HCT116 (cell line): Measurements from ENCODE around the gene FTCDNL1. TPM values are rescaled to one million over a fixed set of nuclear protein-coding genes. Genes with fewer than 3 reads are reported as not detected.

Source experiments
- ATAC-seq: fragments of 200-7000 bp; cut with Tn5 transposase; 2 replicates; pipeline ENCODE4 v1.9.1; 2020; ENCODE audit warnings: mild to moderate bottlenecking, moderate library complexity
- BruUV-seq: library from RNA; stranded (reverse); fragments of 400-500 nt; replicated peaks from 2 replicates; lab custom pipeline; 2021; lab: Mats Ljungman, UMichigan
- CTCF ChIA-PET: fragments of 300-600 bp; sonication (Branson Sonifier 250); formaldehyde crosslinking; loops from one replicate; lab custom pipeline; 2021; ENCODE audit warnings: antibody characterized with exemption; lab: Charles Lee
- POLR2A ChIA-PET: fragments of 300-600, 350-600 bp; sonication (Branson Sonifier 250); formaldehyde crosslinking; loops from one replicate; lab custom pipeline; 2021; ENCODE audit warnings: antibody characterized with exemption; lab: Charles Lee
- RAD21 ChIA-PET, 2 experiments: fragments of 300-600 bp; sonication (Branson Sonifier 250); formaldehyde crosslinking; loops; one replicate each; lab custom pipeline; 2023; ENCODE audit warnings: low total read pairs in 2 of 2; ENCODE audit not compliant: uncharacterized antibody in 2 of 2, unreplicated experiment in 2 of 2, low non-redundant PET in 1 of 2; lab: Charles Lee
- DNase-seq: peaks from one replicate; pipeline ENCODE4 v3.0.0-alpha.2; 2010; ENCODE audit warnings: low read depth, low spot score
- H2AFZ ChIP-seq: fragments of 200-600 bp; shearing (Covaris generic), sonication (generic); 2 replicates; pipeline ENCODE4 v1.6.1; 2017; ENCODE audit warnings: low read depth, mixed run types, mixed read lengths, antibody characterized with exemption, low read length; ENCODE audit not compliant: poor library complexity, severe bottlenecking
- H3K27ac ChIP-seq: 2 replicates; pipeline ENCODE4 v1.5.1; 2012; ENCODE audit warnings: low read depth, low read length
- H3K27me3 ChIP-seq: fragments of 200-600 bp; sonication (generic); 2 replicates; pipeline ENCODE4 v1.6.1; 2016; ENCODE audit warnings: mixed run types, low read length, mixed read lengths; ENCODE audit not compliant: insufficient read depth
- H3K36me3 ChIP-seq, 2 experiments: fragments of 200-500 bp in 1 of 2; fragments of 200-600 bp in 1 of 2; sonication (Bioruptor generic) in 1 of 2; sonication (generic) in 1 of 2; 2 replicates each; pipeline versions ENCODE4 v1.5.1 to v1.6.1; 2014 to 2016; ENCODE audit warnings: low read length in 2 of 2, inconsistent platforms in 1 of 2, mixed read lengths in 1 of 2, mixed run types in 1 of 2; ENCODE audit not compliant: insufficient read depth in 2 of 2, control insufficient read depth in 1 of 2
- H3K4me1 ChIP-seq, 2 experiments: fragments of 200-600 bp in 1 of 2; sonication (generic) in 1 of 2; 2 replicates each; pipeline versions ENCODE4 v1.5.1 to v1.6.1; 2012 to 2017; ENCODE audit warnings: low read length in 2 of 2, inconsistent platforms in 1 of 2, mild to moderate bottlenecking in 1 of 2, mixed read lengths in 1 of 2, mixed run types in 1 of 2, moderate library complexity in 1 of 2; ENCODE audit not compliant: insufficient read depth in 2 of 2, control insufficient read depth in 1 of 2
- H3K4me2 ChIP-seq: fragments of 200-600 bp; sonication (generic); 2 replicates; pipeline ENCODE4 v1.6.1; 2017; ENCODE audit warnings: mixed run types, low read length, mixed read lengths
- H3K4me3 ChIP-seq, 2 experiments: fragments of 200-600 bp in 1 of 2; sonication (generic) in 1 of 2; replicated peaks in 1 of 2; 2 replicates each; pipeline ENCODE4 v1.5.1; 2011 to 2016; ENCODE audit warnings: low read length in 2 of 2, control low read depth in 1 of 2, low read depth in 1 of 2, mild to moderate bottlenecking in 1 of 2, mixed read lengths in 1 of 2, mixed run types in 1 of 2
- H3K79me2 ChIP-seq: fragments of 200-600 bp; sonication (generic); 2 replicates; pipeline ENCODE4 v1.6.1; 2017; ENCODE audit warnings: mild to moderate bottlenecking, mixed run types, low read length, moderate library complexity, mixed read lengths; ENCODE audit not compliant: insufficient read depth
- H3K9ac ChIP-seq: fragments of 200-600 bp; sonication (generic); 2 replicates; pipeline ENCODE4 v1.6.1; 2016; ENCODE audit warnings: low read length, mixed read lengths
- H3K9me2 ChIP-seq: fragments of 200-600 bp; sonication (generic), shearing (Covaris generic); 2 replicates; pipeline ENCODE4 v1.6.1; 2017; ENCODE audit warnings: mixed run types, mild to moderate bottlenecking, moderate library complexity; ENCODE audit not compliant: insufficient read depth
- H3K9me3 ChIP-seq, 2 experiments: fragments of 200-500 bp in 1 of 2; fragments of 200-600 bp in 1 of 2; sonication (Bioruptor generic) in 1 of 2; sonication (generic) in 1 of 2; 2 replicates each; pipeline ENCODE4 v1.6.1; 2014 to 2017; ENCODE audit warnings: low read length in 2 of 2, mixed read lengths in 2 of 2, inconsistent platforms in 1 of 2, low read depth in 1 of 2, mild to moderate bottlenecking in 1 of 2, mixed run types in 1 of 2, moderate library complexity in 1 of 2; ENCODE audit not compliant: control insufficient read depth in 1 of 2, insufficient read depth in 1 of 2
- H4K20me1 ChIP-seq: fragments of 200-600 bp; sonication (generic), shearing (Covaris generic); 2 replicates; pipeline ENCODE4 v1.6.1; 2017; ENCODE audit warnings: mixed run types, mild to moderate bottlenecking, moderate library complexity; ENCODE audit not compliant: insufficient read depth
- CBX3 ChIP-seq: IDR thresholded peaks from 2 replicates; pipeline ENCODE4 v1.6.1; 2012; ENCODE audit warnings: low read depth
- EGR1 ChIP-seq: IDR thresholded peaks from 2 replicates; pipeline ENCODE4 v1.6.1; 2012; ENCODE audit warnings: low read depth
- EZH2phosphoT487 ChIP-seq: fragments of 200-600 bp; IDR thresholded peaks from 2 replicates; pipeline ENCODE4 v1.6.1; 2018; ENCODE audit warnings: antibody characterized with exemption, borderline replicate concordance
- SIN3A ChIP-seq: IDR thresholded peaks from 2 replicates; pipeline ENCODE4 v1.6.1; 2012; ENCODE audit warnings: low read depth
- SP1 ChIP-seq: IDR thresholded peaks from 2 replicates; pipeline ENCODE4 v1.6.1; 2012; ENCODE audit warnings: low read depth
- SRF ChIP-seq: IDR thresholded peaks from 2 replicates; pipeline ENCODE4 v1.6.1; 2012; ENCODE audit warnings: low read depth
- YY1 ChIP-seq: IDR thresholded peaks from 2 replicates; pipeline ENCODE4 v1.6.1; 2011; ENCODE audit warnings: low read length, low read depth, moderate library complexity, mild to moderate bottlenecking; ENCODE audit not compliant: insufficient replicate concordance; ENCODE audit errors: extremely low read depth
- ZNF274 ChIP-seq: fragments of 200-500 bp; sonication (Bioruptor generic); IDR thresholded peaks from 2 replicates; pipeline ENCODE4 v1.6.1; 2014; ENCODE audit warnings: mild to moderate bottlenecking, low read depth, low read length, inconsistent platforms
- intact Hi-C: fragments of 100-400 bp; cut with micrococcal nuclease; formaldehyde crosslinking; loops from 2 replicates; pipeline ENCODE4 v1.10.0; 2022
- total RNA-seq: library from RNA; stranded (reverse); gene quantifications from one replicate; pipeline ENCODE4 v1.2.1, GENCODE V29; 2021; ENCODE audit not compliant: unreplicated experiment
- TF ChIP-seq, protein P1 (sequence below): IDR thresholded peaks from 2 replicates; pipeline ENCODE4 v1.6.1; 2012; ENCODE audit warnings: low read depth
- TF ChIP-seq, protein P2 (sequence below): IDR thresholded peaks from 2 replicates; pipeline ENCODE4 v1.6.1; 2012

The FTCDNL1 gene
- total RNA-seq, 1 experiment from 2014 or later = 2.6 TPM

DNA sequence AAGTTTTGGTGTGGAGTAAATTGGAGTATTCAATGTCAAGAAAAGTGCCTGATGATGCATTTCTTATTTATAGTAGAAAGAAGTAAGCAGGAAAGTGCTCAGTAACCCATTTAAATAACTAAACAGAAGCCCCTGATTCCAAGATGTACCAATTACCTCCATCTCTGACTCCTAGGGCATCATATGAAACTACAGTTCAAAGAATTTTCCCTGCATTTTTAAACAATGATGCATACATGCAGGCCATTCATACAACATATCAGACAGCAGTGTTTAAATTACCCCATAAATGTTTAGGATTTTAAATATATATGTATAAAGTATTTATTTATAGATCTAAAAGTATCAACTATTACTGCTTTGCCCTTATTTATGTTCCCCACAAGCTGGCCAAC, 36.2 kb downstream of the FTCDNL1 start:
- no peak overlapping the region for H3K4me3 ChIP-seq
- ATAC-seq = no peak
- H3K36me3 ChIP-seq = no peaks in the 10 kb centered on the region
- RAD21 ChIA-PET = no interaction called here
- BruUV-seq = no TSS peak
- no peaks in the 10 kb centered on the region for H3K4me1 ChIP-seq
- H2AFZ ChIP-seq = no peak overlapping the region
- TF ChIP-seq, protein P1, sequence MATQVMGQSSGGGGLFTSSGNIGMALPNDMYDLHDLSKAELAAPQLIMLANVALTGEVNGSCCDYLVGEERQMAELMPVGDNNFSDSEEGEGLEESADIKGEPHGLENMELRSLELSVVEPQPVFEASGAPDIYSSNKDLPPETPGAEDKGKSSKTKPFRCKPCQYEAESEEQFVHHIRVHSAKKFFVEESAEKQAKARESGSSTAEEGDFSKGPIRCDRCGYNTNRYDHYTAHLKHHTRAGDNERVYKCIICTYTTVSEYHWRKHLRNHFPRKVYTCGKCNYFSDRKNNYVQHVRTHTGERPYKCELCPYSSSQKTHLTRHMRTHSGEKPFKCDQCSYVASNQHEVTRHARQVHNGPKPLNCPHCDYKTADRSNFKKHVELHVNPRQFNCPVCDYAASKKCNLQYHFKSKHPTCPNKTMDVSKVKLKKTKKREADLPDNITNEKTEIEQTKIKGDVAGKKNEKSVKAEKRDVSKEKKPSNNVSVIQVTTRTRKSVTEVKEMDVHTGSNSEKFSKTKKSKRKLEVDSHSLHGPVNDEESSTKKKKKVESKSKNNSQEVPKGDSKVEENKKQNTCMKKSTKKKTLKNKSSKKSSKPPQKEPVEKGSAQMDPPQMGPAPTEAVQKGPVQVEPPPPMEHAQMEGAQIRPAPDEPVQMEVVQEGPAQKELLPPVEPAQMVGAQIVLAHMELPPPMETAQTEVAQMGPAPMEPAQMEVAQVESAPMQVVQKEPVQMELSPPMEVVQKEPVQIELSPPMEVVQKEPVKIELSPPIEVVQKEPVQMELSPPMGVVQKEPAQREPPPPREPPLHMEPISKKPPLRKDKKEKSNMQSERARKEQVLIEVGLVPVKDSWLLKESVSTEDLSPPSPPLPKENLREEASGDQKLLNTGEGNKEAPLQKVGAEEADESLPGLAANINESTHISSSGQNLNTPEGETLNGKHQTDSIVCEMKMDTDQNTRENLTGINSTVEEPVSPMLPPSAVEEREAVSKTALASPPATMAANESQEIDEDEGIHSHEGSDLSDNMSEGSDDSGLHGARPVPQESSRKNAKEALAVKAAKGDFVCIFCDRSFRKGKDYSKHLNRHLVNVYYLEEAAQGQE = no peak
- TF ChIP-seq ZNF274 (no peak), YY1 (no peak), SP1 (no peak), EGR1 (no peak), EZH2phosphoT487 (no peak), CBX3 (no peak), SRF (no peak), SIN3A (no peak)
- TF ChIP-seq, protein P2, sequence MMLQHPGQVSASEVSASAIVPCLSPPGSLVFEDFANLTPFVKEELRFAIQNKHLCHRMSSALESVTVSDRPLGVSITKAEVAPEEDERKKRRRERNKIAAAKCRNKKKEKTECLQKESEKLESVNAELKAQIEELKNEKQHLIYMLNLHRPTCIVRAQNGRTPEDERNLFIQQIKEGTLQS = no peak
- no peaks in the 10 kb centered on the region for H3K27me3 ChIP-seq
- intact Hi-C loops = no loop called here
- no peak for DNase-seq
- no peaks in the 10 kb centered on the region for H3K79me2 ChIP-seq
- no peaks in the 10 kb centered on the region for H3K9me3 ChIP-seq
- H3K4me2 ChIP-seq = no peak overlapping the region
- no peak overlapping the region for H3K9ac ChIP-seq
- POLR2A ChIA-PET = no interaction called here
- CTCF ChIA-PET = no interaction called here
- no peaks in the 10 kb centered on the region for H3K9me2 ChIP-seq
- no peaks in the 10 kb centered on the region for H4K20me1 ChIP-seq
- no peak overlapping the region for H3K27ac ChIP-seq
